HG03103 (cell line): ENCODE measurements around the gene PKNOX2.

Source experiments
- ATAC-seq: cut with Tn5 transposase; IDR thresholded peaks from one replicate; pipeline ENCODE4 v1.9.1; 2021; ENCODE audit warnings: low read depth; ENCODE audit not compliant: unreplicated experiment

PKNOX2 gene

GRCh38 chr11:125330462-125331325, 166.1 kb downstream of the PKNOX2 start:
- no peak for ATAC-seq

- no peak for ATAC-seq
These were observed 166.9 kb downstream of the PKNOX2 start for GRCh38 chr11:125331357-125332035.

- ATAC-seq: no peak
These were observed 168.3 kb downstream of the PKNOX2 start for GRCh38 chr11:125332821-125333220.

GRCh38 chr11:125333354-125334073, 169.0 kb downstream of the PKNOX2 start:
- no peak for ATAC-seq

- no peak for ATAC-seq
These were observed 170.6 kb downstream of the PKNOX2 start for GRCh38 chr11:125335106-125335505.

GRCh38 chr11:125337836-125338834, 173.6 kb downstream of the PKNOX2 start:
- ATAC-seq: no peak

GRCh38 chr11:125338886-125339811, 174.6 kb downstream of the PKNOX2 start:
- no peak for ATAC-seq

GRCh38 chr11:125341676-125342075, 177.1 kb downstream of the PKNOX2 start:
- no peak for ATAC-seq

GRCh38 chr11:125342281-125342930, 177.9 kb downstream of the PKNOX2 start:
- ATAC-seq: no peak

- ATAC-seq: no peak
These were observed 178.7 kb downstream of the PKNOX2 start for GRCh38 chr11:125343086-125343717.

GRCh38 chr11:125343718-125344131, 179.2 kb downstream of the PKNOX2 start:
- ATAC-seq: no peak

- ATAC-seq: no peak
These were observed 180.4 kb downstream of the PKNOX2 start for GRCh38 chr11:125344846-125345420.

GRCh38 chr11:125345421-125346178, 181.0 kb downstream of the PKNOX2 start:
- ATAC-seq: no peak

GRCh38 chr11:125346179-125346530, 181.6 kb downstream of the PKNOX2 start:
- ATAC-seq: no peak

- no peak for ATAC-seq
These were observed 182.2 kb downstream of the PKNOX2 start for GRCh38 chr11:125346565-125347260.

- no peak for ATAC-seq
These were observed 182.7 kb downstream of the PKNOX2 start for GRCh38 chr11:125347261-125347585.
